GM12874 (cell line): Measurements from ENCODE around the gene SEC14L3.

Source experiments
- CTCF ChIP-seq: IDR thresholded peaks from 2 replicates; pipeline ENCODE4 v1.5.1; 2011; ENCODE audit warnings: low read depth, mild to moderate bottlenecking, control low read depth, low read length, moderate library complexity; ENCODE audit not compliant: insufficient read depth

The SEC14L3 gene

GRCh38 chr22:30472994-30473720 lies 1.3 kb upstream of the SEC14L3 start:
- TF ChIP-seq CTCF: no peak

GRCh38 chr22:30470655-30471054 lies 1.2 kb downstream of the SEC14L3 start:
- TF ChIP-seq CTCF: no peak

- TF ChIP-seq CTCF: no peak
Measured at GRCh38 chr22:30469165-30469564, 2.7 kb downstream of the SEC14L3 start.

- TF ChIP-seq CTCF: no peak
Measured at GRCh38 chr22:30460147-30460546, 11.7 kb downstream of the SEC14L3 start.

GRCh38 chr22:30459181-30460052 lies 12.4 kb downstream of the SEC14L3 start:
- TF ChIP-seq CTCF: no peak

GRCh38 chr22:30457981-30458380 lies 13.8 kb downstream of the SEC14L3 start:
- TF ChIP-seq CTCF: no peak

GRCh38 chr22:30455075-30455840 lies 16.6 kb downstream of the SEC14L3 start:
- no peak for TF ChIP-seq CTCF
